Breast epithelium (tissue), 3 donors: Measurements from ENCODE around the gene TPRG1L.

ENCODE experiments used
- CTCF ChIP-seq, 3 donors: fragments of 450-650 bp; IDR thresholded peaks; one replicate each; pipeline ENCODE4 v1.5.1; 2016 to 2017; ENCODE audit warnings: antibody characterized with exemption in 3 of 3, mild to moderate bottlenecking in 3 of 3, moderate library complexity in 3 of 3
- POLR2AphosphoS5 ChIP-seq, 3 donors: sonication (generic); formaldehyde crosslinking; IDR thresholded peaks; one replicate each; pipeline ENCODE4 v1.6.1; 2017; ENCODE audit warnings: antibody characterized with exemption in 3 of 3

DNA sequence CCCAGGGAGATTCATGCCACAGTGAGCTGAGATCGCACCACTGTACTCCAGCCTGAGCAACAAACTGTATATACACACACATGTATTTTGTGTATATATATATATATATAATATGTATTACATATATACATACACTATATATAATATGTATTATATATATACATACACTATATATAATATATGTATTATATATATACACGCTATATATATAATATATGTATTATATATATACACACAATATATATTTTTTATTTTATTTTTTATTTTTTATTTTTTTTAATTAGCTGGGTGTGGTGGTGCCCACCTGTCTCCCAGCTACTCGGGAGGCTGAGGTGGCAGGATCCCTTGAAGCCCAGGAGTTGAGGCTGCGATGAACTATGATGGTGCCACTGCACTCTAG is 36.8 kb downstream of the TPRG1L start:
- TF ChIP-seq POLR2AphosphoS5 (IDR thresholded peaks at IDR 0.05) (no peak), CTCF (IDR thresholded peaks at IDR 0.05) (no peak)
